ENCODE measurements around the gene RNF149.

- no peak for TF ChIP-seq CTCF (IDR thresholded peaks at IDR 0.05; ENCODE audit: low read depth, low read length)
- TF ChIP-seq MAX (IDR thresholded peaks at IDR 0.05; ENCODE audit: low read depth, low read length) = no peak
- no peak for TF ChIP-seq POLR2A (IDR thresholded peaks at IDR 0.05; ENCODE audit: extremely low read depth, insufficient read length)
- no peak for TF ChIP-seq MYC (IDR thresholded peaks at IDR 0.05; ENCODE audit: low read depth, low read length)
Observed at GRCh38 chr2:101354420-101355311, 46.2 kb upstream of the RNF149 start.

All from NB4 (cell line).